ENCODE results near the gene AZIN2.
"Not testable (repeated sequence)": the region's sequence is repeated elsewhere in the genome, so short reads cannot be mapped to it uniquely, and the experiment has no call there.

AZIN2 gene

DNA sequence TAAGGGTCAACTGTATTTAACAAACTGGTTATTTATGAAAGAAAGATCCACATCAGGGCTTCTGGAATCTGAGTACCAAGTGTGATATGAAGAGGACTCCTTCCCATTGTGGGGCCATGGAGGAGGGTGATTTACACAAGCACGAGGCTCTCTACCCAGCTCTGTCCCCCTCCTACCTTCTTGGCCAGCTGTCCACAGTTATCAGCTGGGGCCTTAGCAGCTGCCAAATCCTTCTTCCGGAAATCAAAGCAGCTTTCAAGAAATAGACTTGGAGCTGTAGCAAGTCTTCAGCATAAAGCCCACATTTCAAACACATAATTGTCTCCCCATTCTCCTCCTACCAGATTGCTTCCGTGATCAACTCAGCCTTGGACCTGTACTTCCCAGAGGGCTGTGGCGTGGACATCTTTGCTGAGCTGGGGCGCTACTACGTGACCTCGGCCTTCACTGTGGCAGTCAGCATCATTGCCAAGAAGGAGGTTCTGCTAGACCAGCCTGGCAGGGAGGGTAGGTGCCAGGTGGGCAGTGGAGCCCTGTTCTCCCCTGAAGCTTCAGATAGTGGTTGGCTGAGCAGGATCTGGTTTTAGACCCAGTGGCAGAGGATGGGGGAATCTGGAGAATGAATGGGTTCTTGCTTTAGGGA, 15.5 kb downstream of the AZIN2 start:
- no peak for DNase-seq

DNA sequence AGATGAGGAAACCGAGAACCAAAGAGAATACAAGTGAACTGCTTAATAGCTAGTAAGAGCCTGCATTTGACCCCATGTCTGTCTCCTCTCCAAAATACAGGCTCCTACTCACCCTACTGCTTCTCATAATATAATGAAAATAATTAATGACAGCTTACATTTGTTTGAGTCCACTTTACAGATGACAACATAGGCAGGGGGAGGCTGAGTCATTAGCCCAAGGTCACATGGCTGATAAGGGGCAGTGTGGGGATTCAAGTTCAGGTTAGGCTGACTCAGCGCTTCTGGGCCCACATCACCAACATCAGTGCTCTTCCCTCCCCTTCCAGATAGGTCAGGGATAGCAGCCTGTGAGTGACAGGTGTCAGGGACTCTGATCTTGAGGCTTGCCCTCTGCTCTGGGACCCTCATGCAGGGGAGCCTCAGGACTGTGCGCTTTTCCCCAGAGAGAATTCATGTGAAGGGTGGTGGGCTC, 16.2 kb downstream of the AZIN2 start:
- no peak for DNase-seq

DNA sequence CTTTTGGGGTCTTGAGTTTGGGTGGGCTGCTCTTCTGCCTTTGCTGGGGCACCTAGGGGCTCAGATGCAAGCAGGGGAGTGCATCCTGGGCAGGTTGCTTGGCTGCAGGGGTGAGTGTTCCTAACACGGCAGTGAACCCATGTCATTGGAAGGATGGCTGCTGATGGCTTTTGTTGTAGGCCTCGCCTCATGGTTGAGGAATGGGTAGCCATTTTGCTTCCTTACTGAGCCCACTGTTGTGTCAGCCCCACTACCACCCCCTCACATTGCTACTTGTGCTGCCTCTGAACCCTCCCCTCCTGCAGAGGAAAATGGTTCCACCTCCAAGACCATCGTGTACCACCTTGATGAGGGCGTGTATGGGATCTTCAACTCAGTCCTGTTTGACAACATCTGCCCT, 16.8 kb downstream of the AZIN2 start:
- no peak for DNase-seq

DNA sequence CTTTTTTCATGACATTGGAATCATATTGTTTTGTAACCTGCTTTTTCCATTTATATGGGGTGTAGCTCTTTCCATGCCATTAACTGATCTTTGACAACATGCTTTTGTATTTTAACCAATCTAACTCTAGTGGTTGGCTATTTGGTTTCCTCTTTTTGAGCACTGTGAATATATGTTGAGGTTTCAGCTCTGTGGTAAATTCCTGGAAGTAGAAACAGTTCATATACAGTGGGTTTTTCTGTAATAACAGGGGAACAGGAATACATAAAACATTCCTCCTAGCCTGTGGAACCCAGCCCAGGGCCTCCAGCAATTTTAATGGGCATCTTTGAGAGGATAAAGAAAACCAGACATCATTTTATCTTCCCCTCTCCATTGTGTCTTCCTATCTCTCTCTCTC, 17.4 kb downstream of the AZIN2 start:
- DNase-seq, result no peak

DNA sequence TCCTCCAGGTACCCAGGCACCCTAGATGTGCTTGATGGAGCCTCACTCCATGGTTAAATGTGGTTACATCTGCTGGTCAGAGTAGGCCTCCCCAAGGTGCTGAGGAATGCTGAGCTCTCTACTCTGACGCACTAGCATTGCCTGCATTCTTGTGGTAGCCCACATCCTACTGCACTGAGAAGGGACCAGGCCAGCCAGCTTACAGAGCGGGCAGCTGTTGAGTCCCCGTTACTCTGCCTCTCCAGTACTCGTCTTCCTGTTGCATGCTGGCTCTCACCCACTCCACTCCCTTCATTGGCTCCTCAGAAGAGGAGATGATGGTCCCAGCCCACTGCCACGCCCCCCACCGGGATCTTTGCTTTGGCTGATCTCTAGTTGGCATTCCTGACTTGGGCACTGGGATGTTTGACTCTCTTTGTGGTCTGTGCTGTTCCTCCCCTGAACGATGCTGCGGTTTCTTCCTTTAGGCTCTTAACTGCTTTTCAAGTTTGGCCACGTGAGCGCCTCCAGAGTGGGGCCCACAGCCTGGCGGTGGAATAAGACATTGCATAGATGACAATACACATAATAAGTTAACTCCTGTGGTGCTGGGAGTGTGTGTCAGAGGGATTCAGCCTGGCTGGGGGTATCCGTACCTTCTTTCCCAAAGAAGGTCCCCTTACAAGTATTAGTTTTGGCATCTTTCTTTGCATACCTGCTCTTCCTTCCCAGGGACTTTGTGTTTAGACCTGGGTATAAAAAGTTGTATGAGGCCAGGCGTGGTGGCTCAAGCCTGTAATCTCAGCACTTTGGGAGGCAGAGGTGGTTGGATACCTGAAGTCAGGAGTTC, 18.6 kb downstream of the AZIN2 start:
- DNase-seq, result no peak

DNA sequence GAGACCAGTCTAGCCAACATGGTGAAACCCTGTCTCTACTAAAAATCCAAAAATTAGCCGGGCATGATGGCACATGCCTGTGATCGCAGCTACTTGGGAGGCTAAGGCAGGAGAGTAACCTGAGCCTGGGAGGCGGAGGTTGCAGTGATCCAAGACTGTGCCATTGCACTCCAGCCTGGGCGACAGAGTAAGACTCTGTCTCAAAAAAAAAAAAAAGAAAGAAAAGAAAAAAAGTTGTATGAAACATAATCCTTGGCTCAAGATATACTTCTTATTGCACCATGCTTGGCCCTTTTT, 19.1 kb downstream of the AZIN2 start:
- peak; percentile 11 for DNase-seq

DNA sequence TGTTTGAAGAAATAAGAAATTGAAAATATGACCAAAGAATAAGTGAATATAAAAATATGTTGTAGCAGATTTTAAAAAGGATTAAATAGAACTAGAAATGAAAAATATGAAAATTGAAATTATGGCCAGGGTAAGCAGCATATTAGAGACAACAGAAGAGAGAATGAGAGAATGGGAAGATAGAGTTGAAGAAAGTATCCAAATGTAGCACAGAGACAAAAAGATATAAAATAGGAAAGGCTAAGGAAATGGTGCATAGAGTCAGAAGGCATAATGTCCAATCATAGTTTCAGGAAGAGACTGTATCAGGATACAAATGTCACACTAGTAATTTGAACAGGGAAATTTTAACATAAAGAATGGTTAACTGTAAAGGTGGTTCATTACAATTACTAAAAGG, 29.5 kb downstream of the AZIN2 start:
- DNase-seq, result no peak

DNA sequence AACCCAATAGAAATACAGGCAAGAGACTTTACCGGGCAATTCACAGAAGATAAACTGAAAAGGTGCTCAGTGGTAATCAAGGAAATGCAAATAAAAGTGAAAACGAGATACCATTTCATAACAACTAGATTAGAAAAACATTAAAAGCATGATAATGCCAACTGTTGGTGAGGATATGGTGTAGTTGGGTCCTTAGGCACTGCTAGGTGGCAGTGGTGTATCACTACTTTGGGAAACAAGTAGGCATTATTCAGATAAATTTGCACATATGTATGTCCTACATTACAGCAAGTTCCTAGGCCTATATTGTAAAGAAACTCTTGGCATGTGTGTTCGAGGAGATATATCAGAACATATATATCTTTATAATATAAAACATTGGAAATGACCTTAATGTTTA, 31.0 kb downstream of the AZIN2 start:
- DNase-seq, result peak; percentile 27

DNA sequence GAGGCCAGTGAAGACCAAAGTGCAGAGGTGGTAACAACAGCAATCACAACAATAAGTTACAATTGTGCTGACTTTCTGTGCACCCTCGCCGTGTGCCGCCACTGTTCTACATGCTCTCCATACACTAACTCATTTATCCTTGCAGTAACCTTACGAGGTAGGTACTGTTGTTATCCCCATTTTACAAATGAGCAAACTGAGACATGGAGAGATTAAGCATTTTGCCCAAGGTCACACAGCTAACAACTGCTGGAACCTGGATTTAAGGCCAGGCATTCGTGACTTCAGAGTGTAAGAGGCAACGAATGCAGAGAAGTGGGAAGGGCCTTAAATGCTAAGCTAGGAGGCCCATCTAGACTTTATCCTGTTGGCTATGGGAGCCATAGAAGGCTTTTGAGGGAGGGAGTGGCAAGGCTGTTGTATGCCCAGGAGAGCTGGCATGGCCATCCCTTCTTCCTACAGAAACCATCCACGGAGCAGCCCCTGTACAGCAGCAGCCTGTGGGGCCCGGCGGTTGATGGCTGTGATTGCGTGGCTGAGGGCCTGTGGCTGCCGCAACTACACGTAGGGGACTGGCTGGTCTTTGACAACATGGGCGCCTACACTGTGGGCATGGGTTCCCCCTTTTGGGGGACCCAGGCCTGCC, 36.6 kb downstream of the AZIN2 start:
- DNase-seq, result no peak

DNA sequence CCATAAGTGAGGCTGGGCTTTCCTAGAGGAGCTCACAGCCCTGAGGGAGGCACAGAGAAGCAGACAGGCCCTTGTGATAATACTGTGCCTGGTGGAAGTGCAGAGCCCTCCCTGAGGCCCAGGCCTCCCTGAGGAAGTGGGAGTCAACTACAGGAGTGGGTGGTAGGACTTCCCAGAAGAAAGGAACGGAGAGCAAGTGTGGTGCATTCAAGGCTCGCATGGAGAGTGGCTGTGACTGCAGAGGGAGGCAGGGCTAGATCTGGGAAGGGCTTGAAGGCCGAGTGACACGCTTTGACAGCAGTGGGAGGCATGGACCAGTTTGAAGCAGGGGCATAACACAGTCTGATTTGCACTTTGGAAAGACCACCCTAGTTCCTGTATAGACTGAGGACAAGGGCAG, 37.3 kb downstream of the AZIN2 start:
- DNase-seq, result no peak

DNA sequence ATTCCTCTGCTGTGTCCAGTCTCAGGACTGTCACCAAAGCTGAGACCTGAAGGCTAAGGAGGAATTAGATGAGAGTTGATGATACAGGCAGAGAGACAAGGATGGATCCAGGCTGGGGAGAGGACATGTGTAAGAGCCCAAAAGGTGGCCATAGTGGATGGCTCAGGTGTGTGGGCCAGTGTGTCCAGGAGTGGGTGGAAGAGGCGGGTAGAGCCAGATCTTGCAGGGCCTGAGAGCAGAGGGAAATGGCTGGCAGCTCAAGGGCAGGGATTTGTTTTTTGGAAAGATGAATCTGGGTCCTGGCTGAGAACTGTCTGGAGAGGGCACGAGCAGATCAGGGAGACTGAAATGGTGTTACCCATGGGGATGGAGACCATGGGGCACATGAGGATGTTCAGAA, 38.1 kb downstream of the AZIN2 start:
- DNase-seq, result no peak

DNA sequence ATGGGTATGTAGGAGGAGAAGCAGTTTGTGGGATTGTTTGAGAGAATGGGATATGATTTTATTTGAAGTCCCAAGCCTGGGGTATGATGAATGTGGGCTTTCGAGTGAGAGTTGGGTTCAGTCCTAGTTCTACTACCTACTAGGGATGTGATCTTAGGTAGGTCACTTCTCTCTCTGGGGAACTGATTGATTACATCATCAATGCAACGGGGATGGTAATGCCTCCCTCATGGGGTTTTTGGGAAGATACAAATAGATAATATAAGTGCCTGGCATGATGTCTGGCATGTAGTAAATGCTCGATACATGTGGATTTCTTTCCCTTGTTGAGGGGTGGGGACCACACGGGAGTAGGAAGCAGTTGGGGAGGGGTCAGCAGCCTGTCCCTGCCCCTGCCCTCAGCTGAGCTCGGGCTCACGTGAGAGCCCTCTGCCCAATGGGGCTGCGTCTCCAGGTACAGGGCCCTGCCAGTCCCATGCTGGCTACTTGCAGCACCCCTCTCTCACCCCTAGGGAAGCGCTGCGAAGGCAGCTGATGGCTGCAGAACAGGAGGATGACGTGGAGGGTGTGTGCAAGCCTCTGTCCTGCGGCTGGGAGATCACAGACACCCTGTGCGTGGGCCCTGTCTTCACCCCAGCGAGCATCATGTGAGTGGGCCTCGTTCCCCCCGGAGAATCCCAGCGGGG, 38.7 kb downstream of the AZIN2 start:
- DNase-seq, result no peak

DNA sequence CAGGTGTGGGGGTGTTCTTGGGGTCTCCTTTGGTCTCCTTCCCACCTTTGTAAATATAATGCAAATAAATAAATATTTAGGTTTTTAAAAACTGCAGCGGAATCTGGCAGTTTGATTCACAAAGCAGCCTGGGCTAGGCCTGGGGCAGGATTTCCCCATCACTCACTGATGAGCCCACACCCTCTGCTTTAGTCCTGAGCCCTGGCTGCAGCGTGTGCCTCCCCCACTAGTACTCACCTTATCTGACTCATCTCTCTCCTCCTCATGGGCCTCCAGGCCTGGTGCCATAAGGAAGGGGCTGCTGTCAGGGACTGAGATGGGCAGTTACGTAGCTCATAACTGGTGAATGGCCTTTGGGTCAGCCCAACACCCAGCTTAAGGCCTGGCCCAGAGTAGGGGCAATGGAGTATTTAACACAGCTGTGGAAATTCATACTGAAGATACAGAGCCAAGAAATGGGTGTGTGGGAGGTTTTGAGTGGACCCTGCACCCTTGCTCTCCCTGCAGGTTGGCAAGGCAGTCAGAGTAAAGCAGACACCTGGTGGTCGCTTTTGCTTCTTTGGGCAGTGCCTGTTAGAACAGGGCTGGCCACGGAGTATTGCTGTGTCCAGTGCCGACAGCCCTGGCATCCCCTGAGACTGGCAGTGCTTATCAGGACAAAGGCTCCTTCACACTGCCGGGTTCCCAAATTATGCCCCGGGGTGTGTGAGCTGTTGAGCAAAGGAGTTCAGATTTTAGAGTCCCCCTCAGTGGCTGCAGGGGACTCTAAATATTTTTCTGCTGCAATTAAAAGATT, 39.7 kb downstream of the AZIN2 start:
- DNase-seq, result no peak

DNA sequence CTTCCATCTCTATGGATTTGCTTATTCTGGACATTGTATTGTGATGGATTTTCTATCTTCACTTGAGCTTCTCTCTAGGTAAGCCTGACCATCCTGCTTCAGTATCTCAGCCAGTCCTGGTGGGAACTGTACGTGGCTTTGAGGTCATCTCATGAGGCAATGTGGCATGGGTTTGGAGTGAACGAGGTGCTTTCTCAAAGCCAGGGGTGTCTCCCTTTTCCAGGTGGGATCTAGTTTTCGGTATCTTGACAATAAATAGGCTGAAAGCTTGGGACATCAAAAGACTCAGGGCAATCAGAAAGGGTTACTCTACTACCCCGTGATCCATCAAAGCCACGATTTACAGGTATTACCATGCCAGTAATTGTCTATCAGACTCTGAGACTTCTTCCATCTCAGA, 40.8 kb downstream of the AZIN2 start:
- no peak for DNase-seq

DNA sequence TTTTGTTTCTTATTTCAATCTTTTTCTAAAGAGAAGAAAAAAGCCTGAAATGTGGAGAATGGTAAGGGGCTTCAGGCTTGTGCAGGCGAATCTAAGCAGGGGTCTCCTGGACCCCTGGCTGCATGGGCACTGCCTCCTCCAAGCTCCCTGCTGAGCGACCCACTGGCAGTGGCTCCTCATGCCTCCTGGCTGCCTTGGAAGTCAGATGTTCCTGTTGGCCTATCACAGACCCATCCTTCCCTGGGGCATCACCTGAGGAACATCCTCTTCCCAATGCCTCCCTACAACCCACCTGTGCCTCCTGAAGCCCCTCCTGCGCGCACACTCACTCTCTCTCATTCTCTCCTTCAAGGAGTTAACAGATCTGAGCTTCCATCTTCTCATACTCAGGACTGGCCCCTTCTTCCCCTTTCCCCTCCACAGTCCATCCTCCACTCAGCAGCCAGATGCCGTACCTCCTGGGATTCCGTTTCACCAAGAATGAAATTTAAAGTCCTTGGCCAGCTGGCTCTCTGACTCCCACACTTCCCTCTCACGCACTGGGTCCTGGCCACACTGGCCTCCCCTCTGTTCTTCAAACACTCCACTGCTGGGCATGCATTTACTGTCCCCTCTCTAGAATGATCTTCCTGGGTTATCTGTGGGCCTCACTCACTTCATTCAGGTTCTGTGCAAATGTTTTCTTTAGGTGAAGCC, 41.7 kb downstream of the AZIN2 start:
- no peak for DNase-seq

DNA sequence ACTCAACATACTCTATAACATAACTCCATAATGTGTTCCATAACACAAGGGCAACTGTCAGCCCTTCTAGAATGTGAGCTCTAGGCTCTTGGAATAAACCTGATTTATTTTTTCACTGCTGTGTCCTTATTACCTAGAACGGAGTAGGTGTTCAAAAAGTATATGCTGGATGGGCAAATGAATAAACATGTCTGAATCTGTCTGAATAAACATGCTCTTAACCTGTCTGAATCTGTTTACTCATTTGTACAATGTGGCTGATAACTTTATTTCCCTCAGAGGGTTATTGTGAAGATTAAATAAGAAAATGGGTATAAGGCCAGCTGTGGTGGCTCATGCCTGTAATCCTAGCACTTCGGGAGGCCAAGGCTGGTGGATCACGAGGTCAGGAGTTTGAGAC, 42.3 kb downstream of the AZIN2 start:
- no peak for DNase-seq

DNA sequence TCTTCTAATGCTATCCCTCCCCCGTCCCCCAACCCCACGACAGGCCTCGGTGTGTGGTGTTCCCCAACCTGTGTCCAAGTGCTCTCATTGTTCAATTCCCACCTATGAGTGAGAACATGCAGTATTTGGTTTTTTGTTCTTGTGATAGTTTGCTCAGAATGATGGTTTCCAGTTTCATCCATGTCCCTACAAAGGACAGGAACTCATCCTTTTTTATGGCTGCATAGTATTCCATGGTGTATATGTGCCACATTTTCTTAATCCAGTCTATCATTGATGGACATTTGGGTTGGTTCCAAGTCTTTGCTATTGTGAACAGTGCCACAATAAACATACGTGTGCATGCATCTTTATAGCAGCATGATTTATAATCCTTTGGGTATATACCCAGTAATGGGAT, 43.7 kb downstream of the AZIN2 start:
- DNase-seq, result not testable (repeated sequence)

DNA sequence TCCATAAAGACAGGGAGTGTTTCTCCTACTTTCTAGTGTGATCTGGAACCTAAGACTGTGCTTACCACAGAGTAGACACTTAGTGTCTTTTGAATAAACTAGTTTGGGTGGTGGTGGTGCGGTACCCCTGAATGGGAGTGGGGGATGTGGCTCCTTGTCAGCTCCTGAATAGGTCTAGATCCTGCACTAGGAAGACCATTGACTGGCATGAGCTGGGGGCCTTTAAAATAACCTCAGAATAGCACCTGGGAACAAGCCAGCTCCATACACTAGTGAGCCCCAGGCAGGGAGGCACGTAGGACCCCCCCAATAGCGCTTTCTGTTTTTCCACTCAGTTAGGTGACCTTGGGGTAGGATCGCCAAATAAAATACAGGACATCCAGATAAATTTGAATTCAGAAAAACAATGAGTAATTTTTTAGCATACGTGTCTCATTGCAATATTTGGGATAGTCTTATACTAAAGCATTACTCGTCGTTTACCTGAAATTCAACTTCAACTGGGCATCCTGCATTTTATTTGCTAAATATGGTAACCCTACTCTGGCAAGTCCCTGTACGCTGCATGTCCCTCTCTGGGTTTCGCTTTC, 45.6 kb downstream of the AZIN2 start:
- DNase-seq, result no peak

DNA sequence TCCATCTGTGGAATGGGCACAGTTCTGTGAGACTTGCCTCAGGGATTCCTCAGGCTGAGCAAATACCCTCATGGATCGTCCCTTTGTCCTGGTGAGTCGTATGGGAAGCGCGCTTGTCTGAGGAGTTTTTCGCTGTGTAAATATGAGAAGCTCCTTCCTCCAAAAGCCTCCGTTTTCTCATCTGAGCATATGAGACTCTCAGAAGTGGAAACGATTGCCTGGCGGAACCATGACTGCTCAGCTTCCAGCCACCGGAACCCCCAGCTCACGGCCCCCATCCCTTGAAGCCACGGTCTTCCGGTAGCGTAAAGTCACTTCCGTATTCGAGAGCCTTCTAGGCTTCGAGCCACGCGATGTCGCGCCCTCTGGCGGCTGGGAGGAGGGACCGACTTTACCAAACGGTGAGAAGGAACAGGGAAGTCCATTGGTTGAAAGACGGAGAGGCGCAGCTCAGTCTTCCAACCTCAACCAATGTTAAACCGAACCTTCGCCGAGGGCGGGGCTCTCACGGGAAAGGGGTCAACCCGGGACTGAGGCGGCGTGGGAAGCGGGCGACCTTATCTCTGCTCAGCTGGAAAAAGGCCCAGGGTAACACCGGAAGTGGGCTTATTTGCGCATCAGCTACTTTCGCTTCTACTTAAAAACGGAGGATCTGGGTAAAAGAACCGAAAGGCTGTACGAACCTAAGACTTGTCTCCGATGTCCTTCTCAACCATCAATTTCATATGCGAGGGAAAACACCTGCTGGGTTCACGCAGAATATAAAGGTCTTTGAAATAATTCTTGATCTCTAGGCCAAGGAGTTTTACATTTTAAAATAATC, 46.3 kb downstream of the AZIN2 start:
- DNase-seq, result peak; percentile 98

DNA sequence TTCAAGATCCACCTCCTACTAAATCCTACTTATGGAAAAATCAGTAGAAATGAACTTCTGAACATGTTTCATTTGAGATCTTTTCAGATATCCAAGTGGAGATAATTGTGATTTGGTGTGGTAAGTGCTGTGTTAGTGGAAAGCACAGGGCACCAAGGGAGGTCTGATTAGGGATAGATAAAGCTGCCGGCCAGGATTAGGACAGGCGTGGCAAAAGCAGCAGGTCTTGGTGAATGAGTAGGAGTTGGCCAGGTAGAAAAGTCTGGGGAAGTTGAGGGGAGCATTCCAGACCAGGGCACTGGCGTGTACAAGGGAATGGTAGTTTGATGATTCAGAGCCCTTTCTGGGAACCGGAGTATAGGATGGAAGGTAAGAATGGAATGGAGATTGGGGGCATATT, 47.8 kb downstream of the AZIN2 start:
- no peak for DNase-seq

DNA sequence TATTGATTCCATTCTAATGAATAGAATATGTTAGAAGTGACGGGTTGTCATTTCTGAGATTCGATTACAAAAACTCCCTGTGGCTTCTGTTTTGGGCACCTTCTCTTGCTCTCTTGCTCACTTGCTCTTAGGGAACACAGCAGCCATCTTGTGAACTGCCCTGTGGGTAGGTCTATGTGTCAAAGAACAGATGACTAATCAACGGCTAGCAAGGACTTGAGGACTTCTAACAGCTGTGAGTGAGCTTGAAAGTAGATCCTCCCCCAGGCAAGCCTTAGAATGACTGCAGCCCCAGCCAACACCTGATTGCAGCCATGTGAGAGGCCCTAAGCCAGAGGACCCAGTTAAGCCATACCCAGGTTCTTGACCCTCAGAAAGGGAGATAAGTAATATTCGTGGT, 49.3 kb downstream of the AZIN2 start:
- no peak for DNase-seq

Measured in NCI-H2171 (cell line).